Uterus (tissue), 2 donors: ENCODE results near the gene CLIC3.

Experiments used
- CTCF ChIP-seq, 4 experiments: fragments of 200-600 bp in 2 of 4; fragments of 450-650 bp in 2 of 4; sonication (generic) in 2 of 4; IDR thresholded peaks; one replicate each; pipeline ENCODE4 v1.5.1; 2016 to 2019; ENCODE audit warnings: antibody characterized with exemption in 4 of 4, mild to moderate bottlenecking in 2 of 4, moderate library complexity in 1 of 4
- POLR2A ChIP-seq, 2 donors: fragments of 450-650 bp; IDR thresholded peaks; one replicate each; pipeline ENCODE4 v1.6.1; 2016; ENCODE audit warnings: antibody characterized with exemption in 2 of 2, mild to moderate bottlenecking in 1 of 2, moderate library complexity in 1 of 2

GRCh38 chr9:136975644-136976043 lies 20.7 kb downstream of the CLIC3 start:
- TF ChIP-seq CTCF (IDR thresholded peaks at IDR 0.05): no peak
- TF ChIP-seq POLR2A (IDR thresholded peaks at IDR 0.05): no peak
